HepG2 (cell line): ENCODE measurements around the gene SPESP1. TPM values are rescaled to one million over a fixed set of nuclear protein-coding genes. Genes with fewer than 3 reads are reported as not detected.

Experiments used
- ATAC-seq: fragments of 200-7000 bp; cut with Tn5 transposase; 3 replicates; pipeline ENCODE4 v1.9.1; 2020; ENCODE audit warnings: mild to moderate bottlenecking, moderate library complexity
- BruUV-seq: library from RNA; stranded (reverse); fragments of 400-500 nt; replicated peaks from 2 replicates; lab custom pipeline; 2021; lab: Mats Ljungman, UMichigan
- CTCF ChIA-PET: fragments of 300-600 bp; formaldehyde crosslinking; extraction: SDS; loops from one replicate; lab custom pipeline; 2021; ENCODE audit warnings: low total read pairs, inconsistent platforms, low intra/inter-chr PET ratio; lab: Yijun Ruan, JAX
- POLR2A ChIA-PET: fragments of 350-600 bp; sonication (Branson Sonifier 250); formaldehyde crosslinking; loops from one replicate; lab custom pipeline; 2020; ENCODE audit warnings: antibody characterized with exemption, inconsistent platforms; lab: Yijun Ruan, JAX
- DNase-seq: peaks from one replicate; pipeline ENCODE4 v3.0.0-alpha.2; 2015; ENCODE audit warnings: low spot score
- FAIRE-seq: peaks from 3 replicates; lab custom pipeline; 2011; peaks lifted over from hg19 to GRCh38; lab: Jason Lieb, UNC
- H2AFZ ChIP-seq: one replicate; pipeline ENCODE4 v1.6.1; 2011; ENCODE audit warnings: low read length, inconsistent platforms
- H3K27ac ChIP-seq: fragments of 300-600 bp; 3 replicates; pipeline ENCODE4 v1.8.0; 2011; ENCODE audit warnings: mixed run types, mild to moderate bottlenecking, mixed read lengths, low read length, inconsistent platforms; ENCODE audit not compliant: insufficient read depth; ENCODE audit errors: extremely low read length
- H3K27me3 ChIP-seq, 2 experiments: fragments of 200-600 bp in 1 of 2; 2 replicates in 1 of 2; 3 replicates in 1 of 2; pipeline versions ENCODE4 v1.6.0 to v1.8.0; 2011; ENCODE audit warnings: low read length in 2 of 2, mild to moderate bottlenecking in 2 of 2, moderate library complexity in 2 of 2, inconsistent platforms in 1 of 2; ENCODE audit not compliant: insufficient read depth in 2 of 2, control insufficient read depth in 1 of 2
- H3K36me3 ChIP-seq, 2 experiments: fragments of 200-600 bp in 1 of 2; replicated peaks in 1 of 2; 2 replicates in 1 of 2; 3 replicates in 1 of 2; pipeline versions ENCODE4 v1.5.1 to v1.8.0; 2011; ENCODE audit warnings: low read length in 2 of 2, inconsistent platforms in 1 of 2; ENCODE audit not compliant: insufficient read depth in 2 of 2, control insufficient read depth in 1 of 2
- H3K4me1 ChIP-seq: 2 replicates; pipeline ENCODE4 v1.5.1; 2012; ENCODE audit warnings: low read length, inconsistent platforms; ENCODE audit not compliant: insufficient read depth
- H3K4me2 ChIP-seq: 2 replicates; pipeline ENCODE4 v1.6.0; 2011; ENCODE audit warnings: low read depth, low read length, inconsistent platforms
- H3K4me3 ChIP-seq, 3 experiments: fragments of 200-600 bp in 1 of 3; sonication (generic), shearing (Covaris generic) in 1 of 3; replicated peaks in 1 of 3; 2 replicates each; pipeline ENCODE4 v1.5.1; 2011 to 2016; ENCODE audit warnings: low read length in 3 of 3, inconsistent platforms in 2 of 3, low read depth in 2 of 3, mild to moderate bottlenecking in 2 of 3, control low read depth in 1 of 3, mixed read lengths in 1 of 3; ENCODE audit not compliant: insufficient read depth in 1 of 3
- H3K79me2 ChIP-seq: one replicate; pipeline ENCODE4 v1.6.1; 2011; ENCODE audit warnings: low read length, inconsistent platforms; ENCODE audit not compliant: insufficient read depth
- H3K9ac ChIP-seq: 2 replicates; pipeline ENCODE4 v1.6.0; 2011; ENCODE audit warnings: mild to moderate bottlenecking, low read depth, low read length, inconsistent platforms; ENCODE audit not compliant: insufficient read depth
- H3K9me3 ChIP-seq: 2 replicates; pipeline ENCODE4 v1.5.1; 2012; ENCODE audit warnings: mild to moderate bottlenecking, low read length
- H4K20me1 ChIP-seq: 2 replicates; pipeline ENCODE4 v1.6.0; 2011; ENCODE audit warnings: inconsistent platforms, mild to moderate bottlenecking, low read length, moderate library complexity; ENCODE audit not compliant: insufficient read depth
- ATF4 ChIP-seq, 2 experiments: fragments of 450-650 bp in 1 of 2; sonication (generic) in 1 of 2; formaldehyde crosslinking; IDR thresholded peaks; 2 replicates each; pipeline versions ENCODE4 v1.5.0 to v1.8.0; 2020 to 2022; ENCODE audit warnings: mild to moderate bottlenecking in 1 of 2, missing genetic modification reagents in 1 of 2
- ETV5 ChIP-seq: IDR thresholded peaks from 2 replicates; pipeline ENCODE4 v1.6.1; 2018; ENCODE audit warnings: missing biosample characterization, missing genetic modification reagents, inconsistent platforms, borderline replicate concordance
- HHEX ChIP-seq: IDR thresholded peaks from 2 replicates; pipeline ENCODE4 v1.6.1; 2016; ENCODE audit warnings: control low read depth
- HOXD1 ChIP-seq: sonication (generic); formaldehyde crosslinking; IDR thresholded peaks from 2 replicates; pipeline ENCODE4 v1.5.0; 2020; ENCODE audit warnings: missing genetic modification reagents
- KLF11 ChIP-seq: IDR thresholded peaks from 2 replicates; pipeline ENCODE4 v1.6.1; 2016; ENCODE audit warnings: missing compliant biosample characterization
- MAFG ChIP-seq: sonication (generic); formaldehyde crosslinking; IDR thresholded peaks from 2 replicates; pipeline ENCODE4 v1.5.1; 2020; ENCODE audit warnings: mild to moderate bottlenecking, missing genetic modification reagents
- RFX5 ChIP-seq: IDR thresholded peaks from 2 replicates; pipeline ENCODE4 v1.6.1; 2011; ENCODE audit warnings: low read depth, low read length, improper control_type of control experiment
- SAFB2 ChIP-seq: sonication (generic); formaldehyde crosslinking; IDR thresholded peaks from 2 replicates; pipeline ENCODE4 v1.5.1; 2020; ENCODE audit warnings: missing genetic modification reagents, low read depth, mild to moderate bottlenecking, borderline replicate concordance
- SALL1 ChIP-seq: sonication (generic); formaldehyde crosslinking; IDR thresholded peaks from 2 replicates; pipeline ENCODE4 v1.8.0; 2022; ENCODE audit warnings: mild to moderate bottlenecking, missing genetic modification reagents
- SP5 ChIP-seq: IDR thresholded peaks from 2 replicates; pipeline ENCODE4 v1.6.1; 2016; ENCODE audit warnings: low read depth, borderline replicate concordance
- ZFP37 ChIP-seq: sonication (generic); formaldehyde crosslinking; IDR thresholded peaks from 2 replicates; pipeline ENCODE4 v1.4.0; 2020; ENCODE audit warnings: missing genetic modification reagents, borderline replicate concordance
- ZNF34 ChIP-seq: sonication (generic); formaldehyde crosslinking; IDR thresholded peaks from 2 replicates; pipeline ENCODE4 v1.4.0; 2020; ENCODE audit warnings: mild to moderate bottlenecking, missing genetic modification reagents, borderline replicate concordance
- ZNF513 ChIP-seq: sonication (generic); formaldehyde crosslinking; conservative IDR thresholded peaks from 2 replicates; pipeline ENCODE4 v1.5.0; 2020; ENCODE audit warnings: missing genetic modification reagents
- ZNF563 ChIP-seq: sonication (generic); formaldehyde crosslinking; IDR thresholded peaks from 2 replicates; pipeline ENCODE4 v1.8.0; 2022; ENCODE audit warnings: mild to moderate bottlenecking, moderate library complexity, missing genetic modification reagents
- ZNF574 ChIP-seq: sonication (generic); formaldehyde crosslinking; IDR thresholded peaks from 2 replicates; pipeline ENCODE4 v1.4.0; 2020; ENCODE audit warnings: missing genetic modification reagents
- ZNF678 ChIP-seq: sonication (generic); formaldehyde crosslinking; IDR thresholded peaks from 2 replicates; pipeline ENCODE4 v1.4.0; 2020; ENCODE audit warnings: mild to moderate bottlenecking, missing genetic modification reagents
- WGBS: methylation state at CpG from one replicate; pipeline ENCODE4 v1.1.6; 2017; ENCODE audit warnings: low lambda C conversion rate; 5-methylcytosine and 5-hydroxymethylcytosine counted together
- in situ Hi-C: cut with HindIII; loops from 2 replicates; pipeline ENCODE4 v1.10.0; 2017; ENCODE audit warnings: low pct_unique_long_range_greater_than_20kb; ENCODE audit not compliant: extremely low pct_ligation_motif_present
- intact Hi-C: fragments of 100-400 bp; cut with micrococcal nuclease; formaldehyde crosslinking; loops from one replicate; pipeline ENCODE4 v1.10.0; 2022; ENCODE audit not compliant: unreplicated experiment
- polyA plus RNA-seq, 8 experiments: library from polyadenylated mRNA; depleted of rRNA in 3 of 8; stranded (reverse) in 7 of 8; unstranded in 1 of 8; fragments of >200 nt; fragmentation: Illumina TruSeq in 4 of 8; extraction: Trizol in 4 of 8; gene quantifications; 2 replicates each; pipeline versions ENCODE4 v1.2.1 to v1.2.3, GENCODE V29; 2011 to 2016; ENCODE audit warnings: low read depth in 4 of 8, missing spikeins in 1 of 8, mixed read lengths in 1 of 8; ENCODE audit not compliant: insufficient read depth in 1 of 8
- total RNA-seq, 5 experiments: library from RNA; depleted of rRNA; stranded (reverse); fragments of >200 nt; fragmentation: Illumina TruSeq; extraction: Trizol; gene quantifications; 2 replicates each; pipeline ENCODE4 v1.2.3, GENCODE V29; 2016; ENCODE audit warnings: low read depth in 1 of 5

Gene SPESP1
- total and polyA plus RNA-seq, 2 of the 13 experiments (the other 11 are each of a cell fraction or from before 2014, with no cell fraction given) = not detected

DNA sequence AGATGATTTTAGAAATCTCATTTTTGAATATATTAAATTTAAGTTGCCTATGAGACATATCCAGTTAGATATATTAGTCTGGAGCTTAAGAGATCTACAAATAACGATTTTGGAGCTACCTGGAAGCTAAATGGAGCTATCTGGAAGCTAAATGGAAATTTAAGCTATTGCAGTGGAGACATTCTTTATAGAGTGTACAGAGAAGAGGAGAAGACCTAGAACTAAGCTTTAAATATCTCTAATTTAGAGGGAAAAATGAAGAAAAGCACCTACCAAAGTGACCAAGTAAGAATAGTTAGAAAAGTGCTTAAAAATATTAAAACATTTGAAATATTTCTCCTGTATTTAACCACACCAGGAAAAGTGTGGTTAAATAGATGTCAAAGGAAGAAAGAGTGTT, 28.3 kb downstream of the SPESP1 start:
- Histone ChIP-seq H3K27me3 (peaks cover 0 to 13% of the 10 kb centered on the region in 2 experiments; a peak in 3 of 5 replicates), H3K9me3 (no peaks in the 10 kb centered on the region), H3K79me2 (no peaks in the 10 kb centered on the region), H4K20me1 (no peaks in the 10 kb centered on the region), H2AFZ (no peak overlapping the region), H3K9ac (no peak overlapping the region), H3K36me3 (no peaks in the 10 kb centered on the region), H3K4me2 (no peak overlapping the region), H3K4me3 (no peak overlapping the region), H3K4me1 (no peaks in the 10 kb centered on the region), H3K27ac (no peak overlapping the region)
- WGBS = 0% methylated on average over 1 of the region's 1 CpG
- ChIA-PET CTCF (no interaction called here), POLR2A (no interaction called here)
- no TSS peak for BruUV-seq
- intact Hi-C loops (no loop called here), in situ Hi-C loops (no loop called here)
- no peak for FAIRE-seq
- no peak for TF ChIP-seq SAFB2
- no peak for TF ChIP-seq HOXD1
- TF ChIP-seq RFX5 = no peak
- TF ChIP-seq MAFG (CRISPR knock-in tag) = no peak
- TF ChIP-seq, all 625 proteins: peak for 0
- DNase-seq (no peak), ATAC-seq (no peak)

- no peaks in the 10 kb centered on the region for H3K4me1 ChIP-seq
- no peak overlapping the region for H3K4me2 ChIP-seq
- no peak for FAIRE-seq
- ATAC-seq = no peak
- H3K4me3 ChIP-seq = no peak overlapping the region
- no peaks in the 10 kb centered on the region for H3K79me2 ChIP-seq
- no TSS peak for BruUV-seq
- ChIA-PET CTCF (no interaction called here), POLR2A (no interaction called here)
- no peak overlapping the region for H3K9ac ChIP-seq
- no peaks in the 10 kb centered on the region for H3K9me3 ChIP-seq
- DNase-seq = no peak
- intact Hi-C loops (no loop called here), in situ Hi-C loops (no loop called here)
- no peak overlapping the region for H2AFZ ChIP-seq
- H3K27me3 ChIP-seq = peaks cover 0 to 10% of the 10 kb centered on the region in 2 experiments; a peak in 2 of 5 replicates
- no peaks in the 10 kb centered on the region for H3K36me3 ChIP-seq
- H3K27ac ChIP-seq = no peak overlapping the region
- WGBS = 0% methylated on average over 1 of the region's 1 CpG
- H4K20me1 ChIP-seq = no peaks in the 10 kb centered on the region
- TF ChIP-seq ETV5 (CRISPR knock-in tag) (no peak), SP5 (CRISPR knock-in tag) (no peak), ZFP37 (no peak), ZNF513 (CRISPR knock-in tag) (no peak), ZNF34 (CRISPR knock-in tag) (no peak), SALL1 (CRISPR knock-in tag) (no peak), ZNF678 (CRISPR knock-in tag) (no peak), HHEX (no peak), ZNF574 (CRISPR knock-in tag) (no peak), KLF11 (CRISPR knock-in tag) (no peak), ZNF563 (CRISPR knock-in tag) (no peak), ATF4 (CRISPR knock-in tag; IDR thresholded peaks at IDR 0.05) (no peak)
Observed at GRCh38 chr15:68962465-68962864, 32.1 kb downstream of the SPESP1 start.
